K562 (cell line): ENCODE results near the gene NUDT1. TPM values are rescaled to one million over a fixed set of nuclear protein-coding genes. Genes with fewer than 3 reads are reported as not detected.

Source experiments
- ADNP ChIP-seq: fragments of 200-800 bp; sonication (Bioruptor generic); IDR thresholded peaks from 2 replicates; pipeline ENCODE4 v1.6.1; 2016; ENCODE audit warnings: missing genetic modification characterization, missing compliant biosample characterization
- ARNT ChIP-seq, 2 experiments: fragments of 450-650 bp; IDR thresholded peaks; 2 replicates each; pipeline ENCODE4 v1.6.1; 2016; ENCODE audit warnings: mild to moderate bottlenecking in 1 of 2
- CREB1 ChIP-seq, 2 experiments: sonication (generic) in 1 of 2; formaldehyde crosslinking in 1 of 2; IDR thresholded peaks; 2 replicates each; pipeline versions ENCODE4 v1.6.1 to v1.8.0; 2012 to 2022; ENCODE audit warnings: inconsistent platforms in 1 of 2, mild to moderate bottlenecking in 1 of 2, missing genetic modification reagents in 1 of 2, moderate library complexity in 1 of 2
- CUX1 ChIP-seq: fragments of 200-800 bp; sonication (Bioruptor generic); IDR thresholded peaks from 2 replicates; pipeline ENCODE4 v1.6.1; 2016; ENCODE audit warnings: missing genetic modification characterization, missing compliant biosample characterization
- DACH1 ChIP-seq: fragments of 450-650 bp; IDR thresholded peaks from 2 replicates; pipeline ENCODE4 v1.6.1; 2018; ENCODE audit not compliant: partially characterized antibody
- E2F1 ChIP-seq: sonication (generic); formaldehyde crosslinking; IDR thresholded peaks from 2 replicates; pipeline ENCODE4 v1.8.1; 2023; ENCODE audit warnings: mild to moderate bottlenecking, missing genetic modification reagents, moderate library complexity
- EP400 ChIP-seq: fragments of 450-650 bp; IDR thresholded peaks from 2 replicates; pipeline ENCODE4 v1.6.1; 2017; ENCODE audit warnings: antibody characterized with exemption, mild to moderate bottlenecking, moderate library complexity
- FIP1L1 ChIP-seq: fragments of 200-400 bp; formaldehyde crosslinking; IDR thresholded peaks from 2 replicates; pipeline ENCODE4 v1.6.1; 2018; ENCODE audit warnings: mild to moderate bottlenecking, low read depth, low read length; ENCODE audit not compliant: poor library complexity, severe bottlenecking
- FOSL1 ChIP-seq: fragments of 200-800 bp; sonication (Bioruptor generic); conservative IDR thresholded peaks from 2 replicates; pipeline ENCODE4 v1.6.1; 2016; ENCODE audit warnings: missing genetic modification characterization, missing compliant biosample characterization
- GATAD2B ChIP-seq: fragments of 450-650 bp; IDR thresholded peaks from 2 replicates; pipeline ENCODE4 v1.6.1; 2017; ENCODE audit warnings: mild to moderate bottlenecking, borderline replicate concordance
- HES1 ChIP-seq: fragments of 450-650 bp; IDR thresholded peaks from 2 replicates; pipeline ENCODE4 v1.6.1; 2016; ENCODE audit warnings: low read depth, mild to moderate bottlenecking, moderate library complexity
- MXI1 ChIP-seq: IDR thresholded peaks from 2 replicates; pipeline ENCODE4 v1.6.1; 2011; ENCODE audit warnings: low read depth, mild to moderate bottlenecking, improper control_type of control experiment, low read length
- NCOA4 ChIP-seq: fragments of 450-650 bp; IDR thresholded peaks from 2 replicates; pipeline ENCODE4 v1.6.1; 2018; ENCODE audit warnings: mild to moderate bottlenecking; ENCODE audit not compliant: partially characterized antibody
- NFATC3 ChIP-seq: fragments of 450-650 bp; IDR thresholded peaks from 2 replicates; pipeline ENCODE4 v1.6.1; 2017; ENCODE audit warnings: mild to moderate bottlenecking
- SMAD4 ChIP-seq: fragments of 250-450 bp; sonication (Bioruptor Pico); conservative IDR thresholded peaks from 2 replicates; pipeline ENCODE4 v1.8.0; 2021; ENCODE audit warnings: inconsistent platforms, mild to moderate bottlenecking, moderate library complexity
- SRSF1 ChIP-seq: fragments of 200-400 bp; formaldehyde crosslinking; IDR thresholded peaks from 2 replicates; pipeline ENCODE4 v1.6.1; 2017; ENCODE audit warnings: mild to moderate bottlenecking, low read depth, low read length, moderate library complexity
- TCF7L2 ChIP-seq: fragments of 150-350 bp; IDR thresholded peaks from 2 replicates; pipeline ENCODE4 v1.6.1; 2016; ENCODE audit warnings: low read depth, mild to moderate bottlenecking, low read length, moderate library complexity
- ZNF146 ChIP-seq: IDR thresholded peaks from one replicate; pipeline ENCODE4 v1.6.1; 2018; ENCODE audit warnings: missing compliant biosample characterization; ENCODE audit not compliant: unreplicated experiment
- ZNF347 ChIP-seq: fragments of 450-650 bp; formaldehyde crosslinking; IDR thresholded peaks from 2 replicates; pipeline ENCODE4 v1.4.0; 2020; ENCODE audit warnings: low read depth, mild to moderate bottlenecking, moderate library complexity
- ZNF444 ChIP-seq: fragments of 250-450 bp; sonication (Bioruptor Pico); IDR thresholded peaks from 2 replicates; pipeline ENCODE4 v1.4.0; 2020; ENCODE audit warnings: mild to moderate bottlenecking, moderate library complexity
- ZNF584 ChIP-seq: fragments of 200-800 bp; sonication (Bioruptor generic); IDR thresholded peaks from 2 replicates; pipeline ENCODE4 v1.6.1; 2016; ENCODE audit warnings: low read depth, mild to moderate bottlenecking, missing genetic modification characterization, missing compliant biosample characterization
- polyA plus RNA-seq, 8 experiments: library from polyadenylated mRNA; depleted of rRNA in 4 of 8; stranded (reverse) in 5 of 8; unstranded in 3 of 8; fragments of >200 nt; fragmentation: Nextera tagmentation in 2 of 8; fragmentation: Illumina TruSeq in 1 of 8; extraction: Ambion mirVana in 2 of 8; extraction: Trizol in 1 of 8; gene quantifications; 2 replicates each; pipeline versions ENCODE4 v1.2.1 to v1.2.3, GENCODE V29; 2011 to 2014; ENCODE audit warnings: inconsistent platforms in 1 of 8, missing spikeins in 1 of 8
- total RNA-seq, 7 experiments: library from RNA; depleted of rRNA in 6 of 7; stranded (reverse); fragments of >200 nt in 6 of 7; fragmentation: Illumina TruSeq in 2 of 7; extraction: Trizol in 2 of 7; gene quantifications; 2 replicates each; pipeline versions ENCODE4 v1.2.1 to v1.2.3, GENCODE V29; 2011 to 2021; ENCODE audit warnings: low replicate concordance in 1 of 7

NUDT1 gene
- total and polyA plus RNA-seq, 9 of the 15 experiments (the other 6 are each of a cell fraction or from before 2014, with no cell fraction given) = 5.3 to 73.3 (median 29.6) TPM

- no peak for TF ChIP-seq NCOA4
- no peak for TF ChIP-seq NFATC3
- no peak for TF ChIP-seq ZNF347 (CRISPR knock-in tag)
- TF ChIP-seq EP400 = peak; percentile 85
- TF ChIP-seq CREB1 (IDR thresholded peaks at IDR 0.05) = peak; percentile 81
- TF ChIP-seq CREB1 (CRISPR knock-in tag; IDR thresholded peaks at IDR 0.05) = peak; percentile 77
- no peak for TF ChIP-seq SRSF1
- peak; percentile 59 for TF ChIP-seq FIP1L1
- peak; percentile 43 for TF ChIP-seq FOSL1 (tag)
- TF ChIP-seq E2F1 = 0 out of 2 replicates have a peak, but pooled peaks have one; percentile 54
- TF ChIP-seq ADNP (tag) = no peak
- TF ChIP-seq CUX1 = no peak
- no peak for TF ChIP-seq ZNF584 (CRISPR knock-in tag)
- no peak for TF ChIP-seq GATAD2B
- no peak for TF ChIP-seq TCF7L2
- TF ChIP-seq ZNF444 (CRISPR knock-in tag) = no peak
- no peak for TF ChIP-seq DACH1
- peak; percentile 58; the same call in 1 of the 2 replicates for TF ChIP-seq SMAD4
- no peak for TF ChIP-seq HES1
- peak; percentile 59 for TF ChIP-seq MXI1
- TF ChIP-seq ZNF146 (CRISPR knock-in tag) = no peak
- TF ChIP-seq ARNT (IDR thresholded peaks at IDR 0.05) = peak in 1 of 2 experiments; percentile 96; a peak in 2 of 4 replicates
Measured at GRCh38 chr7:2232766-2233520, 9.1 kb upstream of the NUDT1 start, which contains the start of gene MAD1L1 (continued).
